ENCODE measurements around the gene RAPGEF3.

Gene RAPGEF3

DNA sequence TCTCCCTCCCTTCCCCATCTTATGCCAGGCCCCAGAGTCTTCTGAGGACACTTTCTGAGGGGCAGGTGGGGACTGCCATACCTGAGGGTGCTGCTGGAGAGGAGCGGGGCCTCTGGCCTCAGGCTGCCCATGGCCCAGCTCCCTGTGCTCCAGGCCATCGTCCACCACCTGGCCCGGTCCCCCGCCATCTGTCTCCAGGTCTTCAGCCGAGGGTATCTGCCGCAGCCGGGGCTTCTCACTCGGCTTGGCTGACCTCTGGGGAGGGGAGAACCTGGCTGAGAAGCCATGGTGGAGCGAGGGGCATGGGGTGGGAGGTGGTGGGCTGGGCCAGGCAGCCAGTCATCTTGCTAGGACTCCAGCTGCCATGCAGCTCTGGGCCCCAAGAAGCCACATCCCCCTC lies 36.0 kb upstream of the RAPGEF3 start:
- Histone ChIP-seq H3K4me3 (no peak overlapping the region), H3K36me3 (peaks cover 90 to 100% (median 96%) of the 10 kb centered on the region in 11 experiments), H3K9ac (no peak overlapping the region; a peak in 2 of 22 replicates), H3K4me2 (no peak overlapping the region), H3K27me3 (no peaks in the 10 kb centered on the region), H4K20me1 (peaks cover 12 to 100% (median 39%) of the 10 kb centered on the region in 11 experiments; a peak in 20 of 22 replicates), H3K27ac (no peak overlapping the region), H3K9me3 (replicated peaks in 1 of 11) (no peaks in the 10 kb centered on the region), H3K4me1 (peaks cover 7 to 14% (median 10%) of the 10 kb centered on the region in 10 experiments)
- TF ChIP-seq Cebpa-rat (IDR thresholded peaks at IDR 0.05): no peak

- Histone ChIP-seq H3K4me3 (no peak overlapping the region), H3K36me3 (peaks cover 92 to 100% (median 97%) of the 10 kb centered on the region in 11 experiments), H3K4me2 (no peak overlapping the region), H4K20me1 (peaks cover 0 to 100% (median 36%) of the 10 kb centered on the region in 11 experiments; a peak in 14 of 22 replicates), H3K27me3 (no peaks in the 10 kb centered on the region), H3K9me3 (replicated peaks in 1 of 11) (no peaks in the 10 kb centered on the region), H3K27ac (no peak overlapping the region), H3K9ac (peak overlapping the region in 1 of 11 experiments; percentile 24; a peak in 1 of 22 replicates), H3K4me1 (no peaks in the 10 kb centered on the region)
- TF ChIP-seq Cebpa-rat (IDR thresholded peaks at IDR 0.05): no peak
These were observed 34.5 kb upstream of the RAPGEF3 start for GRCh38 chr12:47793015-47793681.

DNA sequence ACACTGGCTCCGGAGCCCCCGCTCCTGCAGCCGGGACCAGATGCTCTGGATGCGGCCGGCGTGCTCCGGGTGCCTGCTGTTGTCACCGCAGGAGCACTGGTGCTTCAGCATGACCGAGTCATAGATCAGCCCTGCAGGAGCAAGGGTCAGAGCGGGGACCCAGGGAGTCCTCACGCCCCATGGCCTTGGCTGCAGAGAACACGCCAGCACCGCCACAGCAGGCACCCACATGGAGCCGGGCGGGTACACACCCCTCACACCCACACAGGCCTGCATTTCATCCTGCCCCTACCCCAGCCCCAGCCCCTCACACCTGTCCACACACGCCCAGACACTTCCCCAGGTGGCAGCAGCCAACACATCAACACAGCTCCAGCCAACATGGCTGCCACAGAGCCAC lies 33.2 kb upstream of the RAPGEF3 start:
- Histone ChIP-seq H3K27ac (no peak overlapping the region), H3K9ac (no peak overlapping the region), H4K20me1 (peaks cover 0 to 100% (median 37%) of the 10 kb centered on the region in 11 experiments; a peak in 16 of 22 replicates), H3K9me3 (replicated peaks in 1 of 11) (no peaks in the 10 kb centered on the region), H3K4me3 (no peak overlapping the region), H3K4me2 (no peak overlapping the region), H3K36me3 (peaks cover 94 to 100% (median 99%) of the 10 kb centered on the region in 11 experiments), H3K4me1 (no peaks in the 10 kb centered on the region), H3K27me3 (no peaks in the 10 kb centered on the region)
- TF ChIP-seq Cebpa-rat (IDR thresholded peaks at IDR 0.05): no peak

- Histone ChIP-seq H3K9ac (no peak overlapping the region), H3K27me3 (no peaks in the 10 kb centered on the region), H3K9me3 (replicated peaks in 1 of 11) (no peaks in the 10 kb centered on the region), H3K27ac (no peak overlapping the region; a peak in 1 of 22 replicates), H4K20me1 (peaks cover 0 to 100% (median 35%) of the 10 kb centered on the region in 11 experiments; a peak in 16 of 22 replicates), H3K36me3 (peaks cover 94 to 100% (median 99%) of the 10 kb centered on the region in 11 experiments), H3K4me3 (no peak overlapping the region), H3K4me1 (no peaks in the 10 kb centered on the region), H3K4me2 (no peak overlapping the region)
- no peak for TF ChIP-seq Cebpa-rat (IDR thresholded peaks at IDR 0.05)
These were observed 32.7 kb upstream of the RAPGEF3 start for GRCh38 chr12:47791351-47791746.

- Histone ChIP-seq H3K4me2 (no peak overlapping the region), H3K4me1 (no peaks in the 10 kb centered on the region), H3K9me3 (replicated peaks in 1 of 11) (no peaks in the 10 kb centered on the region), H3K4me3 (no peak overlapping the region), H3K27me3 (no peaks in the 10 kb centered on the region), H3K36me3 (peaks cover 94 to 100% (median 99%) of the 10 kb centered on the region in 11 experiments), H3K27ac (no peak overlapping the region; a peak in 1 of 22 replicates), H4K20me1 (peaks cover 0 to 100% (median 35%) of the 10 kb centered on the region in 11 experiments; a peak in 16 of 22 replicates), H3K9ac (no peak overlapping the region)
- TF ChIP-seq Cebpa-rat (IDR thresholded peaks at IDR 0.05): no peak
These were observed 32.1 kb upstream of the RAPGEF3 start for GRCh38 chr12:47790676-47791350.

GRCh38 chr12:47789712-47790489 lies 31.2 kb upstream of the RAPGEF3 start:
- H3K4me1 ChIP-seq: no peaks in the 10 kb centered on the region; a peak in 1 of 20 replicates
- peaks cover 0 to 100% (median 43%) of the 10 kb centered on the region in 11 experiments; a peak in 16 of 22 replicates for H4K20me1 ChIP-seq
- no peak overlapping the region for H3K4me2 ChIP-seq
- no peak overlapping the region for H3K4me3 ChIP-seq
- TF ChIP-seq Cebpa-rat (IDR thresholded peaks at IDR 0.05): no peak
- H3K9ac ChIP-seq: no peak overlapping the region
- no peaks in the 10 kb centered on the region for H3K27me3 ChIP-seq
- H3K9me3 ChIP-seq (replicated peaks in 1 of 11): no peaks in the 10 kb centered on the region
- H3K27ac ChIP-seq: no peak overlapping the region; a peak in 1 of 22 replicates
- peaks cover 94 to 100% (median 99%) of the 10 kb centered on the region in 11 experiments for H3K36me3 ChIP-seq

GRCh38 chr12:47789141-47789540 lies 30.5 kb upstream of the RAPGEF3 start:
- Histone ChIP-seq H3K9me3 (replicated peaks in 1 of 11) (no peaks in the 10 kb centered on the region), H3K4me3 (no peak overlapping the region), H3K4me1 (peaks cover 0 to 5% (median 2%) of the 10 kb centered on the region in 10 experiments; a peak in 8 of 20 replicates), H3K9ac (no peak overlapping the region), H3K27me3 (no peaks in the 10 kb centered on the region), H3K27ac (no peak overlapping the region), H3K36me3 (peaks cover 94 to 100% (median 99%) of the 10 kb centered on the region in 11 experiments), H3K4me2 (no peak overlapping the region), H4K20me1 (peaks cover 0 to 100% (median 44%) of the 10 kb centered on the region in 11 experiments; a peak in 16 of 22 replicates)
- no peak for TF ChIP-seq Cebpa-rat (IDR thresholded peaks at IDR 0.05)

DNA sequence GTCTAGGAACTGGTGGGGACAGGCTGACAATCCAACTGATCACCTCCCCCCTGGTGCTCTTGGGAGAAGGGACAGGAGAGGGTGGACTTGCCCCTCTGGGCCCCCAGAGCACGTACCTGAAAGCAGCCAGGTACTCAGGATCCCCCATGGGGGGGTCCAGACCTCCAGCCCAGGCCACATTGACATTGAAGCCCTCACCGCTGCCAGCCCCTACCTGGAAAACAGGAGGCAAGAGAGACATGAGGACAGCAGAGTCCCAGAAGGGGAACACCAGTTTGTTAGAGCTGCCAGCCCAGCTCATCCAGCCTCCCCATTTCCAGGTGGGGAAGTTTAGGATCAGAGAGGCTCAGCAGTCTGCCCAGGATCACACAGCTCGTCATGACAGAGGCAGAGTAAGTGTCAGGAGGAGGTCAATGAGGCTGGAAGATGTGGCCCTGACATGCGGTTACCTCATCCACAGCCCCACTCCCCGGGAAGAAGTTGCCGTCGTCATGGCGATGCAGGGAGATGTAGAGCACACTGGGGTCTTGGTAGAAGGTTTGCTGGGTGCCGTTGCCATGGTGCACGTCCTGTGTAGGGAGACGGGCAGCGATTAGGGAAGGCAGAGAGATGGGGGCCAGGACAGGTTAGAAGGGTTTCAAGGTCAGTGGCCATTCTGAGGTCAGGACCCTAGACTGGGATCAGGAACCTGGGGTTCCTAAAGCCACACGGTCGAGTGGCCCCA lies 29.1 kb upstream of the RAPGEF3 start:
- Histone ChIP-seq H3K27me3 (no peaks in the 10 kb centered on the region), H3K27ac (no peak overlapping the region), H3K4me3 (no peak overlapping the region), H3K4me1 (peaks cover 0 to 19% (median 15%) of the 10 kb centered on the region in 10 experiments; a peak in 15 of 20 replicates), H3K9ac (no peak overlapping the region; a peak in 1 of 22 replicates), H4K20me1 (peaks cover 0 to 100% (median 54%) of the 10 kb centered on the region in 11 experiments; a peak in 17 of 22 replicates), H3K4me2 (no peak overlapping the region), H3K36me3 (peaks cover 95 to 100% (median 99%) of the 10 kb centered on the region in 11 experiments), H3K9me3 (replicated peaks in 1 of 11) (no peaks in the 10 kb centered on the region)
- no peak for TF ChIP-seq Cebpa-rat (IDR thresholded peaks at IDR 0.05)
